Loucy (cell line): ENCODE results near the gene PARD3B.

Experiments used
- H2AFZ ChIP-seq: fragments of 200-600 bp; sonication (generic); 2 replicates; pipeline ENCODE4 v1.6.0; 2016; ENCODE audit warnings: antibody characterized with exemption, mild to moderate bottlenecking, low read length, moderate library complexity
- H3F3A ChIP-seq: fragments of 200-600 bp; 2 replicates; pipeline ENCODE4 v1.6.0; 2016; ENCODE audit warnings: antibody characterized with exemption, low read depth, mild to moderate bottlenecking
- H3K27me3 ChIP-seq: fragments of 200-600 bp; sonication (generic); 2 replicates; pipeline ENCODE4 v1.6.1; 2014; ENCODE audit warnings: low read length, mild to moderate bottlenecking; ENCODE audit not compliant: insufficient read depth, poor library complexity, severe bottlenecking
- H3K36me3 ChIP-seq: fragments of 200-600 bp; sonication (generic); 2 replicates; pipeline ENCODE4 v1.6.1; 2016; ENCODE audit warnings: low read length; ENCODE audit not compliant: insufficient read depth
- H3K4me1 ChIP-seq: fragments of 200-600 bp; sonication (generic); 2 replicates; pipeline ENCODE4 v1.5.1; 2014; ENCODE audit warnings: low read length, mild to moderate bottlenecking; ENCODE audit not compliant: insufficient read depth, poor library complexity, severe bottlenecking
- H3K4me2 ChIP-seq: fragments of 200-600 bp; sonication (generic); 2 replicates; pipeline ENCODE4 v1.6.0; 2014; ENCODE audit warnings: antibody characterized with exemption, low read length, low read depth, mild to moderate bottlenecking; ENCODE audit not compliant: poor library complexity, severe bottlenecking
- H3K4me3 ChIP-seq: fragments of 200-600 bp; sonication (generic); 2 replicates; pipeline ENCODE4 v1.5.1; 2014; ENCODE audit warnings: low read length, mild to moderate bottlenecking, mixed read lengths; ENCODE audit not compliant: poor library complexity, severe bottlenecking
- H3K79me2 ChIP-seq: fragments of 200-600 bp; sonication (generic); 2 replicates; pipeline ENCODE4 v1.6.1; 2014; ENCODE audit warnings: low read length; ENCODE audit not compliant: insufficient read depth
- H3K9ac ChIP-seq: fragments of 200-600 bp; sonication (generic); 2 replicates; pipeline ENCODE4 v1.6.0; 2014; ENCODE audit warnings: mild to moderate bottlenecking, low read depth, low read length, moderate library complexity; ENCODE audit not compliant: poor library complexity, severe bottlenecking
- H3K9me2 ChIP-seq: fragments of 200-600 bp; sonication (generic); replicated peaks from 2 replicates; pipeline ENCODE4 v1.6.1; 2016; ENCODE audit warnings: low read depth, low read length, mixed read lengths
- H3K9me3 ChIP-seq: fragments of 200-600 bp; sonication (generic); 2 replicates; pipeline ENCODE4 v1.6.1; 2014; ENCODE audit warnings: mild to moderate bottlenecking, antibody characterized with exemption, low read length, low read depth; ENCODE audit not compliant: insufficient read depth
- H4K20me1 ChIP-seq: fragments of 200-600 bp; sonication (generic); 2 replicates; pipeline ENCODE4 v1.6.0; 2014; ENCODE audit warnings: antibody characterized with exemption, low read length, mild to moderate bottlenecking; ENCODE audit not compliant: insufficient read depth, poor library complexity, severe bottlenecking
- EZH2phosphoT487 ChIP-seq: fragments of 200-600 bp; IDR thresholded peaks from 2 replicates; pipeline ENCODE4 v1.6.1; 2018; ENCODE audit warnings: antibody characterized with exemption, mild to moderate bottlenecking, moderate library complexity, borderline replicate concordance
- TF ChIP-seq, protein P1 (sequence below): fragments of 200-600 bp; sonication (generic); conservative IDR thresholded peaks from 2 replicates; pipeline ENCODE4 v1.5.1; 2014; ENCODE audit warnings: mild to moderate bottlenecking, antibody characterized with exemption, low read length

PARD3B gene

DNA sequence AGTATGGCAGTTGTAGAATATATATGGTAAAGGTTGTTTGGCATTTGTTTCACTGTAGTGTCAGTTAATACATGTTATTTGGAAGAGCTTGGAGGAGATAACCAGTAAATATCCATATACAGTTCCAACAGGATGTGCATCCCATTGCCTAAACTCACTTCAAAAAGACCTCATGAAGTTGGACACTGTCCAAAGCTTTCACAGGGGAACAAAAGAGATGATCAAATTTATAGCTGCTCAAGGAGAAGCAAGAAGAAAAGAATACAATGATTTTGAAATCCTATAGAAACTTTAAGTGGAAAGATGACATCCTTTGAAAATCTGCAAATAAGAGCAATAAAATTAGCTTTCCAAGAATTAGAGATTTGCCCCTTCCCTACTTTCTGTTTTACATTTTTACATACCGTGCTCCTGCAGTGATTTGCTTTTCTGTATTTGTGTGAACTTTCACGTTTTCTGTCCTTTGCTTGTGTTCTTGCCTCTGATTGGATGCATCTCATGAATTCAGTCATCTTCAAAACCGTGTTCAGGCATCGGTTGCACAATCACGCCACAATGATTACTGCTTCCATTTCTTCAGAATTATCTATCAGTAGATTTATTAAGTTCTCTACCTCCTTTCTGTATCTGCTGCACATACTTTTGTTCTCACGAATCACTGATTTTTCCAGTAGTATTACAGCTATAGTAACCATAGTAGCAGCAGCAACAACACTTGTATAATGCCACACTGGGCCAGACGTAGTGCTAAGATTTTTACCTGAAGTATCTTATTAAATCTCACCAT is 83.8 kb downstream of the PARD3B start:
- Histone ChIP-seq H3F3A (no peaks in the 10 kb centered on the region), H3K4me3 (no peak overlapping the region), H3K4me1 (no peaks in the 10 kb centered on the region), H4K20me1 (no peaks in the 10 kb centered on the region), H3K9ac (no peak overlapping the region), H3K9me2 (no peaks in the 10 kb centered on the region), H2AFZ (no peak overlapping the region), H3K36me3 (no peaks in the 10 kb centered on the region), H3K27me3 (no peaks in the 10 kb centered on the region), H3K9me3 (no peaks in the 10 kb centered on the region), H3K4me2 (no peak overlapping the region), H3K79me2 (no peaks in the 10 kb centered on the region)
- no peak for TF ChIP-seq EZH2phosphoT487
- TF ChIP-seq, protein P1, sequence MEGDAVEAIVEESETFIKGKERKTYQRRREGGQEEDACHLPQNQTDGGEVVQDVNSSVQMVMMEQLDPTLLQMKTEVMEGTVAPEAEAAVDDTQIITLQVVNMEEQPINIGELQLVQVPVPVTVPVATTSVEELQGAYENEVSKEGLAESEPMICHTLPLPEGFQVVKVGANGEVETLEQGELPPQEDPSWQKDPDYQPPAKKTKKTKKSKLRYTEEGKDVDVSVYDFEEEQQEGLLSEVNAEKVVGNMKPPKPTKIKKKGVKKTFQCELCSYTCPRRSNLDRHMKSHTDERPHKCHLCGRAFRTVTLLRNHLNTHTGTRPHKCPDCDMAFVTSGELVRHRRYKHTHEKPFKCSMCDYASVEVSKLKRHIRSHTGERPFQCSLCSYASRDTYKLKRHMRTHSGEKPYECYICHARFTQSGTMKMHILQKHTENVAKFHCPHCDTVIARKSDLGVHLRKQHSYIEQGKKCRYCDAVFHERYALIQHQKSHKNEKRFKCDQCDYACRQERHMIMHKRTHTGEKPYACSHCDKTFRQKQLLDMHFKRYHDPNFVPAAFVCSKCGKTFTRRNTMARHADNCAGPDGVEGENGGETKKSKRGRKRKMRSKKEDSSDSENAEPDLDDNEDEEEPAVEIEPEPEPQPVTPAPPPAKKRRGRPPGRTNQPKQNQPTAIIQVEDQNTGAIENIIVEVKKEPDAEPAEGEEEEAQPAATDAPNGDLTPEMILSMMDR = no peak

DNA sequence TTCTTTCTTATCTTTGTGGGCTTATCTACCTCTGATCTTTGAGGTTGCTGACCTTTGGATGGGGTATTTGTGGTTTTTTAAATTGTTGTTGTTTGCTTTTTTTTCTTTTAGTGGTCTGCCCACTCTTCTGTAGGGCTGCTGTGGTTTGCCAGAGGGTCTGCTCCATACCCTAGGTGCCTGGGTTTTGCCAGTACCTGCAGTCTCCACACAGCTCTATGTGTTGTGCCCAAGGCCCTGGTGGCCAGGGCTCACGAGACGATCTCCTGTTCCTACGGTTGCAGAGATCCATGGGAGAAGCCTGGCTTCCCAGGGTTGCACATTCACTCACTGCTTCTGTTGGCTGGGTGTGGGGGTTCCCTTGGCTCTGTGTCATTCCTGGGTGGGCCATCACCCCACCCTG is 87.1 kb downstream of the PARD3B start:
- no peaks in the 10 kb centered on the region for H3F3A ChIP-seq
- H3K79me2 ChIP-seq = no peaks in the 10 kb centered on the region
- TF ChIP-seq EZH2phosphoT487 = no peak
- TF ChIP-seq, protein P1 = no peak
- H3K9ac ChIP-seq = no peak overlapping the region
- no peaks in the 10 kb centered on the region for H3K36me3 ChIP-seq
- H3K4me1 ChIP-seq = no peaks in the 10 kb centered on the region
- no peaks in the 10 kb centered on the region for H3K9me3 ChIP-seq
- H3K9me2 ChIP-seq = no peaks in the 10 kb centered on the region
- H3K4me2 ChIP-seq = no peak overlapping the region
- H4K20me1 ChIP-seq = no peaks in the 10 kb centered on the region
- H3K4me3 ChIP-seq = no peak overlapping the region
- no peaks in the 10 kb centered on the region for H3K27me3 ChIP-seq
- H2AFZ ChIP-seq = no peak overlapping the region

DNA sequence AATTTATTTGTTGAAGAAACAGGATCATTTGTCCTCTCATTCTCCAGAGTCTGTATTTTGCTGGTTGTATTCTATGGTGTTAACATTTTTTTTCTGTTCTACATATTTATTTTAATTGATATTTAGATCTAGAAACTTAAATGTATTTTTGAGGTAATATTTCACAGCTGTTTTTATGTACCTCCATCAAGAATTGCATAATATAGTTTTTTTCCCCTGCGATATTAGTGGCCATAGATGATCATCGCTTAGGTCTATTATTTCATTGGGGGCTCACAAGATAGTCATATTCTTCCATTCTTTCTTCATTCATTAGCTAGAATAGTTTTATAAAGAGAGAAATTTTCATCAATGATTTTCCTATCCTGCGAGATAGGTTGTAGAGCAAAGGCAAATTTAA is 89.3 kb downstream of the PARD3B start:
- Histone ChIP-seq H3K4me1 (no peaks in the 10 kb centered on the region), H3K79me2 (no peaks in the 10 kb centered on the region), H3F3A (no peaks in the 10 kb centered on the region), H3K9me3 (no peaks in the 10 kb centered on the region), H3K9me2 (no peaks in the 10 kb centered on the region), H3K36me3 (no peaks in the 10 kb centered on the region), H3K27me3 (no peaks in the 10 kb centered on the region), H2AFZ (no peak overlapping the region), H3K9ac (no peak overlapping the region), H3K4me2 (no peak overlapping the region), H3K4me3 (no peak overlapping the region), H4K20me1 (no peaks in the 10 kb centered on the region)
- no peak for TF ChIP-seq EZH2phosphoT487
- TF ChIP-seq, protein P1 = no peak
